Fibroblast of gingiva (primary cell): ENCODE measurements around the gene PIGU.
"Not testable (repeated sequence)": the region's sequence is repeated elsewhere in the genome, so short reads cannot be mapped to it uniquely, and the experiment has no call there.

Source experiments
- DNase-seq: peaks from one replicate; pipeline ENCODE4 v3.0.0-alpha.2; 2011; ENCODE audit warnings: low read depth

Gene PIGU

GRCh38 chr20:34706912-34707784 lies 30.3 kb upstream of the PIGU start:
- no peak for DNase-seq

- no peak for DNase-seq
Measured at GRCh38 chr20:34706302-34706875, 29.5 kb upstream of the PIGU start.

- DNase-seq: peak; percentile 24
Measured at GRCh38 chr20:34705397-34706301, 28.8 kb upstream of the PIGU start.

GRCh38 chr20:34705008-34705396 lies 28.1 kb upstream of the PIGU start:
- no peak for DNase-seq

GRCh38 chr20:34704177-34705007 lies 27.5 kb upstream of the PIGU start, which contains the start of gene TP53INP2:
TP53INP2 (plus strand) TSS chr20:34704344; CDS start chr20:34708740, 4,396 bp downstream.
- DNase-seq: peak; percentile 92

- no peak for DNase-seq
Measured at GRCh38 chr20:34703424-34704176, 26.7 kb upstream of the PIGU start.

GRCh38 chr20:34703061-34703423 lies 26.1 kb upstream of the PIGU start:
- DNase-seq: no peak

- no peak for DNase-seq
Measured at GRCh38 chr20:34701405-34702085, 24.7 kb upstream of the PIGU start.

GRCh38 chr20:34693414-34693813 lies 16.5 kb upstream of the PIGU start:
- DNase-seq: no peak

- DNase-seq: no peak
Measured at GRCh38 chr20:34691838-34692237, 14.9 kb upstream of the PIGU start.

- no peak for DNase-seq
Measured at GRCh38 chr20:34689486-34689885, 12.6 kb upstream of the PIGU start.

- DNase-seq: no peak
Measured at GRCh38 chr20:34683667-34684066, 6.8 kb upstream of the PIGU start.

- peak; percentile 10 for DNase-seq
Measured at GRCh38 chr20:34680586-34681175, 3.8 kb upstream of the PIGU start.

- DNase-seq: no peak
Measured at GRCh38 chr20:34675993-34676641, 775 bp downstream of the PIGU start.

- DNase-seq: no peak
Measured at GRCh38 chr20:34675561-34675960, 1.3 kb downstream of the PIGU start.

- no peak for DNase-seq
Measured at GRCh38 chr20:34673412-34673811, 3.5 kb downstream of the PIGU start.

- no peak for DNase-seq
Measured at GRCh38 chr20:34669094-34669493, 7.8 kb downstream of the PIGU start.

GRCh38 chr20:34664751-34665150 lies 12.1 kb downstream of the PIGU start:
- DNase-seq: not testable (repeated sequence)

- no peak for DNase-seq
Measured at GRCh38 chr20:34663213-34663943, 13.5 kb downstream of the PIGU start.
